WERI-Rb-1 (cell line): ENCODE measurements around the gene IL1R1.
"Not testable (repeated sequence)": the region's sequence is repeated elsewhere in the genome, so short reads cannot be mapped to it uniquely, and the experiment has no call there.

Experiments used
- DNase-seq: peaks from one replicate; pipeline ENCODE4 v3.0.0-alpha.2; 2020
- H3K27ac ChIP-seq: fragments of 250-450 bp; sonication (Bioruptor Pico); 2 replicates; pipeline ENCODE4 v1.5.1; 2020; ENCODE audit warnings: mild to moderate bottlenecking, moderate library complexity
- H3K27me3 ChIP-seq: fragments of 250-450 bp; sonication (Bioruptor Pico); 2 replicates; pipeline ENCODE4 v1.5.1; 2021; ENCODE audit warnings: mild to moderate bottlenecking, low read depth, moderate library complexity; ENCODE audit not compliant: insufficient read depth, severe bottlenecking
- H3K36me3 ChIP-seq: fragments of 250-450 bp; sonication (Bioruptor Pico); 2 replicates; pipeline ENCODE4 v1.5.1; 2020; ENCODE audit warnings: mild to moderate bottlenecking, moderate library complexity
- H3K4me3 ChIP-seq: 2 replicates; pipeline ENCODE4 v1.5.1; 2011; ENCODE audit warnings: low read depth, mild to moderate bottlenecking, control low read depth, low read length
- H3K9me3 ChIP-seq: fragments of 250-450 bp; sonication (Bioruptor Pico); 2 replicates; pipeline ENCODE4 v1.5.1; 2021; ENCODE audit warnings: mild to moderate bottlenecking, moderate library complexity; ENCODE audit not compliant: severe bottlenecking
- TF ChIP-seq, protein P1 (sequence below): IDR thresholded peaks from 2 replicates; pipeline ENCODE4 v1.5.1; 2011; ENCODE audit warnings: low read depth, mild to moderate bottlenecking, control low read depth, inconsistent platforms, low read length

The IL1R1 gene

GRCh38 chr2:102099536-102100298, 42.8 kb upstream of the IL1R1 start:
- Histone ChIP-seq H3K36me3 (no peaks in the 10 kb centered on the region), H3K27ac (no peak overlapping the region), H3K4me3 (no peak overlapping the region), H3K9me3 (peaks cover 7% of the 10 kb centered on the region), H3K27me3 (peaks cover 57% of the 10 kb centered on the region)
- DNase-seq, result no peak
- TF ChIP-seq, protein P1, sequence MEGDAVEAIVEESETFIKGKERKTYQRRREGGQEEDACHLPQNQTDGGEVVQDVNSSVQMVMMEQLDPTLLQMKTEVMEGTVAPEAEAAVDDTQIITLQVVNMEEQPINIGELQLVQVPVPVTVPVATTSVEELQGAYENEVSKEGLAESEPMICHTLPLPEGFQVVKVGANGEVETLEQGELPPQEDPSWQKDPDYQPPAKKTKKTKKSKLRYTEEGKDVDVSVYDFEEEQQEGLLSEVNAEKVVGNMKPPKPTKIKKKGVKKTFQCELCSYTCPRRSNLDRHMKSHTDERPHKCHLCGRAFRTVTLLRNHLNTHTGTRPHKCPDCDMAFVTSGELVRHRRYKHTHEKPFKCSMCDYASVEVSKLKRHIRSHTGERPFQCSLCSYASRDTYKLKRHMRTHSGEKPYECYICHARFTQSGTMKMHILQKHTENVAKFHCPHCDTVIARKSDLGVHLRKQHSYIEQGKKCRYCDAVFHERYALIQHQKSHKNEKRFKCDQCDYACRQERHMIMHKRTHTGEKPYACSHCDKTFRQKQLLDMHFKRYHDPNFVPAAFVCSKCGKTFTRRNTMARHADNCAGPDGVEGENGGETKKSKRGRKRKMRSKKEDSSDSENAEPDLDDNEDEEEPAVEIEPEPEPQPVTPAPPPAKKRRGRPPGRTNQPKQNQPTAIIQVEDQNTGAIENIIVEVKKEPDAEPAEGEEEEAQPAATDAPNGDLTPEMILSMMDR, result no peak

DNA sequence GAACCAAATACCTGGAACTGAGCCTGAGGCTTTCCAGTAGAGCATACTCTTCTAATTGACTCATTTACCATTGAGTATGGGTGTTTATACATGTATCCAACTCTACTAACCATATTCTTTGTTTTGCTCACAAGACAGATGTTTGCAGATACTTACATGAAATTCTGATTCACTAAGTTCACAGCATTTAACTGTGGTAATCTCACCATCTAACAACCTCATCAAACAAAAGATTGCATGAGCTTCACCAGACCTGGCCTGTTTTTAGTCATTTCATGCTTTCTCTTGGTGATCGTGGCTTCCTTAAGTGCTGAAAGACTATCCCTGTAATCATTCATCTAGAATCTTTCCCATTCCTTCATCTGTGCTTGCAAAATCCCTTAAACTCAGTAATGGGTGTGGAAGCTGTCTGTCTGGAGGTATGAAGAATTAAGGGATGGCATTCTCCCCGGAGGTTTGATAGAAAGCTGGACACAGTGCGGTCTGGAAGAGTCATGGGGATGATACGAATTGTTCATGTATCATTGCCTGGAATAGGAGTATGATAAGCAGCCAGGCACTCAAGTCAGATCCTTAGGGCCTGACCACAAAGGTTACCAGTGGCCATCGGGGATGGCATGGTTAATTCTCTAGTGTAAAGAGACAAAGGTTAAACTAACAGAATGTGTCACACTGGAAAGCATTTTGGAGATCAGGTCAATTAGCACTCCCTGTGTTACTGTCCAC, 42.0 kb upstream of the IL1R1 start:
- H3K27ac ChIP-seq, result no peak overlapping the region
- TF ChIP-seq, protein P1, result no peak
- no peak for DNase-seq
- H3K36me3 ChIP-seq, result no peaks in the 10 kb centered on the region
- peaks cover 60% of the 10 kb centered on the region for H3K27me3 ChIP-seq
- H3K4me3 ChIP-seq, result no peak overlapping the region
- H3K9me3 ChIP-seq, result peaks cover 7% of the 10 kb centered on the region

DNA sequence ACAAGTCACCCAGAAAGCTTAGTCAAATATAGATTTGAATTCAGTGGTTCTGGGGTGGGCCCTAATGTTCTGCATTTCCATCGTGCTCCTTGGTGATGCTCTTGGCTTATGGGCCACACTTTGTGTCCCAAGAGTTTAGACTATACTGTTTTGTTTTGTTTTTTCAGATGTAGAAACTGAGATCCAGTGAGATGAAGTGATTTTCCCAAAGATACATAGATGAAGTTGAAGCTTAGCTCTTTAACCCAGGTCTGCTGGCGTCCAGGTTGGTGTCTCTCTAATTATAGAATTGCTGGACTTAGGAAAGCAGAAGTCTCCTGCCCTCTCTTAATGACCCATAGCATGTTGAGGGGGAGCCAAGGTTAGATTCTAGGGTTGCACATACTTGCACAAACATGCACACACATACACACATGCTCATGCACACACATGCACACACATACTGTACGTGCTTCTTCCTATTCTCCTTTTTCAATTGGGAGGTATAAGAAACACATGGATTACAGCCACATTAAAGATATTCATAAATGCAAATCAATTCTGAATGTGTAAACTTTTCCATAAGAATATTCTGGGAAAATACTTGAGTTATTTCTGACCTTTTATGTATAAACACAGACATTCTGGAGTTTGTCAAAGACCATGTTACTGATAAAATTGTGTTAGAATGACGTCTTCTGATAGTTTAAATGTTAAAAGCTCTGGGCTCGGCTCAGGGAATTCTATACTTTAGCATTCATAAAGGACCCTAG, 41.3 kb upstream of the IL1R1 start:
- no peaks in the 10 kb centered on the region for H3K36me3 ChIP-seq
- H3K27ac ChIP-seq, result no peak overlapping the region
- no peak for DNase-seq
- peaks cover 7% of the 10 kb centered on the region for H3K9me3 ChIP-seq
- H3K4me3 ChIP-seq, result no peak overlapping the region
- peaks cover 60% of the 10 kb centered on the region for H3K27me3 ChIP-seq
- TF ChIP-seq, protein P1, result no peak

GRCh38 chr2:102101849-102102635, 40.5 kb upstream of the IL1R1 start:
- no peak overlapping the region for H3K27ac ChIP-seq
- H3K36me3 ChIP-seq, result no peaks in the 10 kb centered on the region
- no peak overlapping the region for H3K4me3 ChIP-seq
- peaks cover 9% of the 10 kb centered on the region for H3K9me3 ChIP-seq
- TF ChIP-seq, protein P1, result no peak
- no peak for DNase-seq
- H3K27me3 ChIP-seq, result peaks cover 60% of the 10 kb centered on the region

GRCh38 chr2:102102636-102102948, 40.0 kb upstream of the IL1R1 start:
- H3K27me3 ChIP-seq, result peaks cover 62% of the 10 kb centered on the region
- H3K4me3 ChIP-seq, H3K36me3 ChIP-seq, DNase-seq, H3K27ac ChIP-seq: not testable (repeated sequence)
- H3K9me3 ChIP-seq, result peaks cover 10% of the 10 kb centered on the region

DNA sequence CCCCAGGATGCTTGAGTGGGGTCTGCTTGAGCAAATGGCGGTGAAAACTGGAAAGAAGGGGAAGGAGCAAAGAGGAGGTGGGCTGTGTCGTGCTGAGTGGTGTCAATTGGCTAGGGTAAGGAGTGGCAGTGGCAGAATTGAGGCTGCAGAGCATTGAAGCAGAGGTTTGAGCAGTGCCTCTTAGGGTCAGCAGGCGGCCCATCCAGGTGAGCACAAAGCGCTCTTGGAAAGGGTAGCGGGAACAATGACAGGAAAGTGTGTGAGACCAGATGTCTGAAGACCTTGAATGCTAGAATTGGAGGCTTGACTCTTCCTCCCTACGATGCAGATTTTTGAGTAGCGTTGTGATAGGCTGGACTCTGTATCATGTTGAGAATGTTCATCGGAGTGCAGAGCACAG, 39.3 kb upstream of the IL1R1 start:
- no peak for DNase-seq
- H3K36me3 ChIP-seq, result no peaks in the 10 kb centered on the region
- H3K4me3 ChIP-seq, result no peak overlapping the region
- H3K9me3 ChIP-seq, result peaks cover 10% of the 10 kb centered on the region
- no peak overlapping the region for H3K27ac ChIP-seq
- TF ChIP-seq, protein P1, result no peak
- peaks cover 66% of the 10 kb centered on the region for H3K27me3 ChIP-seq
